GM19238 (cell line): ENCODE data around the gene NFATC2.

Source experiments
- DNase-seq: peaks from one replicate; pipeline ENCODE4 v3.0.0; 2011; ENCODE audit warnings: low spot score; ENCODE audit not compliant: insufficient read length

The NFATC2 gene

DNA sequence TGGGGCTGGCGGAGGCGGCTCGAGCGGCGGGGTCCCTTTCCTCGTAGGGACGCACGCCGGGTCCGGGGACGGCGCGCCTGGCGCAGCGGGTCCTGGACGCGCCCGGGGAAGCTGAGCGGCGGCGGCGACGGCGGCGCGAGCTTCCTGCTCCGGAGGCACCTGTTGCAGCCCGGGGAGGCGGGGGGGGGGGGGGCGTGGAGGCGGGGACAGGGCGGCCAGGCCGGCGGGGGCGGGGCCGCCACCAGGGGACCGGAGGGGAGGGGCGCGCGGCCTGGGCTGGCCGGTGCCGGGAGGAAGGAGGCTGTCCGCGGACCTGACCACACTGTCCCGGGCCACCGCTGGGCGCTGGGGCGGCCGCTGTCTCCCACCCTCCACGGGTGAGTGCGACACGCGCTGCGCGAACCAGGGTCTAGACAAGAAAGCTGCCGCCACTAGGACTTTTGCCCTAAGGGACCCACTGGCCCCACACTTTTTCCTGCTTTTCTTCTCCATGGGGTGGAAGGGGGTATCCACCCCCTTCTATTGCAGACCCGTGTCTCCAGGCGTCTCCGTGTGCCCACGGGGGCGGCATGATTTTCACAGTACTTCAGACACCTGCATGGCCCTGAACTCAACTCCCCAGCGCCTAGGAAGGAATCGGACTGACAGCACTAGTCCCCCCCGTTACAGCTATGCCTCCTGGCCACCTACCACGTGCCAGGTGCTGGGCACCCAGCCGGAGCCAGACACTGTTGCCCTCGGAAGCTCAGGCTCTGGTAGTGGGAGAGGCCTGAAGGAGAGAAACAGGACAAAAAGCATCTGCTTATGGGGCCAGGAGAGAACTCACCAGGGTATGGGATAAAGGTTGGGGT lies at the start of gene NFATC2:
Gene NFATC2 (minus strand): TSS at position 149 of the 851 bp plus-strand sequence. CDS start 220 bp downstream, outside the sequence.
- DNase-seq, result peak; percentile 85

DNA sequence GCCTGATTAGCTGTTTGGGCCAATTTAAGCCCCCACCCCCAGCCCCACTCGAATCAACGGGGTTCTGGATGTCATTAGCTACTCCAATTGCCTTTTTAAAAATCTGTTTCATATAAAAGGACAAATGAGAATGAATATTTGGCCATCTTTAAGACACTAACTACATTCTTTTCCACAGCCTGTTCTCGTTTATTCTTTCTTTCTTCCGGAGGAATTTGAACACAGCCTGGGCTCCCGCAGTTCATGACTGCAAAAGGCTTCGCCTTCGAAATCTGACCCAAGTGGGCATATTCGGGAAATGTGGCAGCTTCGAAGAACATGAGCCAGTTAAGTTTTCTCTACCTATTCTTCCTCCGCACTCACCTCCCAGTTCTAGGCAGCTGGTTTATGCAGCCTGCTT lies 49.4 kb upstream of the NFATC2 start:
- no peak for DNase-seq

DNA sequence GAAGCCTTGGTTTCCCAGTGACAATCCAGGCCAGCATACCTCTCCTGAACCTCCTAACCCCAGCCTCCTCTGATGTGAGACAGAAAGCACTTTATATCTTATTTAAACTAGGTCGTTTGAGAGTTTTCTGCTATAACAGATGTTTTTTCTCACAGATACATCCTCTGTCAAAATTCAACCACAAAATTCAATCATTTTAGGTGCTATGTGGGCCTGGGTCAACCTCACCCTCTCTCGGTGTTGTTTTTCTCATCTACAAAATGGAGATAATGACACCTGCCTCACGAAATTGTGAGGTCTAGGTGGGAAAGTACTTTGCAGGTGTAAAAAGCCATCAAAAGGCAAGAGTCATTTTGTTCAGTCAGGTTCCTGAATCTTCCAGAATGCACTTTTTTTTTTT lies 46.2 kb upstream of the NFATC2 start:
- no peak for DNase-seq

DNA sequence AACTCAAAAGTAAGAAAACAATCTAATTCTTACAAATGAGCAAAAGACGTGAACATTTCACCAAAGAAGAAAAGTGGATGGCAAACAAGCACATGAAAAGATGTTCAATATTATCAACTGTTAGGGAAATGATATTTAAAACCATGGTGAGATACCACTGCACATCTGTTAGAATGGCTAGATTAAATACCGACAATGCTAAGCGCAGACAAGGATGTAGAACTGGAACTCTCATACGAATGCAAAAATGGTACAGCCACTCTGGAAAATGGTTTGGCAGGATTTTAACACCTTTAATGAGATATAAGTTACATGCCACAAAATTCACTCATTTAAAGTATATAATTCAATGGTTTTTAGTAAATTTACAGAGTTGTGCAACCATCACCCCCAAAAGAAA lies 44.6 kb upstream of the NFATC2 start:
- DNase-seq, result no peak

DNA sequence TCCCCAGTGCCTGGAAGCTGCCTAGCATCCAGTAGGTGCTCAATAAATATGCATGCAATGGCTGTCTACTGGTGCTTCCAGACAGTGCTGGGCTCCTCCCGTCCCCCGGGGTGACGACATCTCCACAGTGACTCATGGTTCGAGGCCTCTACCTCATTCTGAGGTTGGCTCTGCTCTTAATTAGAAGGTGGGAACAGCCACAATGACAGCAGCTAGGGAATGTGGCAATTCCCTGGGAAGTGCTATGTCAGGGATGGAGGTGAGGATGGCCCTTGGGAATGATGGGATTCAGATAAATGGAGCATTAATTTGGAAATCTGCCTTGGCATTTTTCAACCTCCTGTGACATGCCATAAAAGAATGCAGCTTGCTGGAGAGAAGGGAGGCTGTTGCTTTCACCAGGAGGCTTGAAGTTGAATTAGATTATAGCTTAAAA lies 43.5 kb upstream of the NFATC2 start:
- no peak for DNase-seq

DNA sequence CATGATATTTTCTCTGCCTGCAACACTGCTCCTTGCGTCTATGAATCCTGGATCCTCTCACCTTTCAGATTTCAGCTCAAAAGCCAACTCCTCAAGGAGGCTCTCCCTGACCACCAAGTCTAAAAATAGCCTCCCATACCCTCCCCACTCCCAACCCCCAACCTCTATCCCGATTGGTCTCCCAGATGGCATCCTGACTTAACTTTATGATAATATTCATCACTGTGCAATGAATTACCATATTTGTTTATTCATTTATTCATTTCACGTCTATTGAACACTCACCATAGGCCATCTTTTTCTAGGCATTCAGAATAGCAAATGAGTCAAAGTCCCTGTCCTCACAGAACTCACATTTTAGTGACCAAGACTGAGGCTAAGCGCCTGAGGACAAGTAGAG lies 42.6 kb upstream of the NFATC2 start:
- no peak for DNase-seq

DNA sequence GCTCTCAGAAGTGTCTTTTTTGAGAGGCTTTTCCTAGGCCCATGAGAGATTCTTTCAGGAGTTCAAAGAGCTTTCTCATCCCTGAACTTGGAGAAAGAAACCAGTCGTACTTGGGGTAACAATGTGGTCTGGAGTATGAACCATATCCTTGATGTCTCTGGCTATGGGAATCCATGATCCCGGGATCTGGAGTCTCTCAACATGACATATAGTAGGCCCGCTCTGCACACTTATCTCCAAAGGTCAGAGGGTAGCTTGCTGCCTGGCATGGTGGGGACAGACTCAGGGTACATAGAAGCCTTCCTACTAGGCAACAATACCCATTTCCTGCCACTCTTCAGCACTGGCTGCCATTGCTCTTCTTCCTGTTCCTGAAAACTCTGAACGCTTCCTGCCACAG lies 42.2 kb upstream of the NFATC2 start:
- DNase-seq, result no peak

DNA sequence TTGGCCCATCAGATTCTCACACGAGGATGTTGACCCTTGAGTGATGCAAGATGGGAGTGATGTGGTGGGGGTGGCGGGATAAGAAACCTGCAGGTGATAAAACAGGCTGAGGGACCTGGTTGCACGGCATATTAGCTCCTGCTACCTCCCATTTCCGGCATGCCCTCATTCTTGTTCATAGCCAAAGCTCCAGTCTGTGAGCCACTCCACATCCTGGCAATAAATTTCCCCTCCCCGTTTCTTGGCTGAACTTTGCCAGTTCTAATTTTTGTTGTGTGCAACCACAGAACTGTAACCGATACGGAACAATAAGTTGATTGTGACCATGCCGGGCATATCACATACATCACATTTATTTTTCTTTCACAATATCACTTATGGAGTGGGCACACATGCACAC lies 41.6 kb upstream of the NFATC2 start:
- DNase-seq, result no peak

DNA sequence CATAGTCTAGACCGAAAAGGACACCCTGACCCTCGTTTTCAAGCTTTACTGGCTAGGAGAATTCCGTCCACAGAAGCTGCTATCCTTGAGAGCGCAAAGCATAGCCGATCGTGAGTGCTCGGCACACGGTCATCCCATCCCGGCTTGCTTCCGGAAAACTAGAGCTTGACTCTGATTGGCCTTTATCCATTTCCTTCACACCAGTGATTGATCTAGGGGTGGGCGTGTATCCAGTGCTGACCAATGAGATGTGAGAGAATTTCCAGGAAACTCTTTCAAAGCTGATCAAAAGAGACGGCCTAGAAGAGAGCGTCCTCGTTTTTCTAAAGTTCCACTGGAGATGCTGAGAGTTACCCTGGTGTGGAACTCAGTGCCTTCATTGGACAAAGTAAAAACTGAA lies 41.0 kb upstream of the NFATC2 start:
- DNase-seq, result no peak

DNA sequence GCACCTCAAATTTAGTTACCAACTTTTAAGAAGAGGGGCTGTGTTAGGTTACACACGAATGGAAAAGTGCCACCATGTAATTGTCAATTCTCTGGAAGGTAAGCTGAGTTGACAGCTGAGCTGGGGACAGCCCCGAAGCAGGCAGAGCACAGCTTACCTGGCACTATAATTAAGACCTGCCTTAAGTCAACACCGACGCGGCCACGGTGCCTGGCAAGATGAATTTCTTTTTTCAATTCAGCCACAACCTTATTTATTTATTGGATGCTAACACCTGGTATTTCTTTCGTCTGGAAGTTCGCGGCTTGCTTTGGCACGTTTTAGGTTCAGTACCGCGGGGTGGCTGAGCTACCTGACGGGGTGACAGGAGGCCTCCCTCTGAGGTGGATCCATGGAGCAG lies 40.6 kb upstream of the NFATC2 start:
- DNase-seq, result no peak

DNA sequence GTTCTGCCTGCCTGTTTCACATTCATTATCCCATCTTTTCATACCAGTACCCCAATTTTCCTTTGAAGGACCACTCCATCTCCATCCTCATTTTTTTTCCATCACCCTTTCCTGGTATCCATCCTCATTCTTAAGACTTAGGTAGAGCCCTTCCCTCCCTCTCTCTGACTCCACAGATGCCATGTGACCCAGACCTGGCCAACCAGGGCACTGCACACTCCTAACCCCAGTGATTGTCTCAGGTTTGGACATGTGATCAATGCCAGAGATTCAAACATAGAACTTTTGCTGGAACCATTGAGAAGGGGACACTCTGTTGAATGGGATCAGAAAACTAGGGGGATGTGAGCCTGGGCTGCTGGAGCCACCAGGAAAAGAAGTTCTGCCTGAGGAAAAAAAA lies 39.1 kb upstream of the NFATC2 start:
- DNase-seq, result no peak

DNA sequence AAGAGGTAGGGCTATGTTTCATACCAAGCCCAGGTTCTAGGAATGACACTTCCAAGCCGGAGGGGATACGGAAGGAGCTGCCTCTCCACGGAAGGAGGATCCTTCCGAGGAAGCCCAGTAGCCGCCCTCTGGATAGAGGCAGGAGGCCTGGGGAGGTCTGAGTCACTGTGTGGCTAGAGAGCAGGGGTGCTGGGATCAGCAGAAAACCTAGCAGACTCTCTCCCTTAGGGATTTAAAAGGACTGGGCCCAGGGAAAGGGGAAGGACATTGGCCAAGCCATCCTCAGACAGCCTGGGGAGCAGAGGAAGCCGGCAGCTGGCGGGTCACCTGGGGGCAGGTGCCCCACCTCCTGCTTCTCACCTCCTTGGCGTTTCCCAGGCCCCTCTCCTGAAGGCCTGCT lies 36.6 kb upstream of the NFATC2 start:
- no peak for DNase-seq

DNA sequence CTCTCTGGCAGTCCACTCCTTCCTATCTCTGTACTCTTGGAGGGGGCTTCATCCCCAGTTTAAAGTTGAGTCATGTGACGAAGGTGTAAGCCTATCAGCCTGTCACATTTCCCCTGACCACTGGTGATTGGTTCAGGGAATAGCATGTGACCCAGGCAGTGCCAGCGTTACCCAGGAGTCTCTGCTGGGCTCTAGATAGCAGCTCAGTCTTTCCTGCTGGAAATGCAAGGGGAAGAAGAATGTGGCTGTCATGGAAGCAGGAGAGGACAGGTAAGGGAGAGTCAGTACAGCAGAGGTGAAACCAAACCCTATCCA lies 35.6 kb upstream of the NFATC2 start:
- DNase-seq, result no peak

DNA sequence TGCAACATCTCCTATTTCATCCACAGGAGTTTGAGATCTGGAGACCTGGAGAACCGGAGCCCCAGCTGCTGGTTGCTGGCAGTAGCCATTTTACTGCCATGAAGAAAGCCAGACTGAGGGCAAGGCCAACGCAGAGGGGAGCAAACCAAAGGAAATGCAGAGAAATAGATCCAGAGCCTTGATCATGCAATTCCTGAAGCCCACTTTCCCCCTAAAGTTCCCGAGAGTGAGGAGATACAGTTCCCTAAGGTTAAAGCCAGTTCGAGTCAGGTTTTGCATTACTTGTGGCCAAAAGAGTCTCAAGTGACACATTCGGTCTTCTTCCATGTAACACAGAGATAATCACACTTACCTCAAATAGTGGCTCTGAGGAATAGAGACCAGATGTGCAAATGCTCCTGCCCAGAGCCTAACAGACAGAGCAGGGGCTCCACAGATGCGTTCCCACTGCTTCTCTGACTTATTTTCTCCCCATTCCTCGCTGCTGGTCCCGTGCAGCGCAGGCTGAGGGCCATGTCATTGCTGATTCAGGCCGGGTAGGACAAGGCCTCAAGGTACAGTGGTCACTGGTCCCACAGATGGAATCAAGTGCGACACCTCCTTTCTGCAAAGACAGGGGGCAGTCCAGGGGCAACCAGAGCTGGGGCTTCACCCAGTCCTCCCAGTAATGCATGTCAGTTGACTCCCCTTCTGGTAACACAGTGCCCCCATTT lies 35.1 kb upstream of the NFATC2 start:
- DNase-seq, result no peak

DNA sequence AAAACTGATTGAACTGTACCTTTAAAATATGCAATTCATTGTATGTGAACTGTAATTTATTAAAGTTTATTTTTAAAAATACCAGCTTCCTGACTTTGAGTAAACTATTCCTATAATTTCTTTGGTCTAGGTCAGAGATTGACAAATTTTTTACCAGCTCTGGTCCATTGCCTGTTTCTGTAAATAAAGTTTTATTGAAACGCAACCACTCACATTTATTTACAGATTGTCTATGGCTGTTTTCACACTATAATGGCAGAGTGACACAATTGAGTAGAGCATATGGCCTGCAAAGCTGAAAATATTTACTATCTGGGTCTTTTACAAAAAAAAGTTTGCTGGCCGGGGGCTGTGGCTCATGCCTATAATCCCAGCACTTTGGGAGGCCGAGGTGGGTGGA lies 33.0 kb upstream of the NFATC2 start:
- DNase-seq, result no peak

DNA sequence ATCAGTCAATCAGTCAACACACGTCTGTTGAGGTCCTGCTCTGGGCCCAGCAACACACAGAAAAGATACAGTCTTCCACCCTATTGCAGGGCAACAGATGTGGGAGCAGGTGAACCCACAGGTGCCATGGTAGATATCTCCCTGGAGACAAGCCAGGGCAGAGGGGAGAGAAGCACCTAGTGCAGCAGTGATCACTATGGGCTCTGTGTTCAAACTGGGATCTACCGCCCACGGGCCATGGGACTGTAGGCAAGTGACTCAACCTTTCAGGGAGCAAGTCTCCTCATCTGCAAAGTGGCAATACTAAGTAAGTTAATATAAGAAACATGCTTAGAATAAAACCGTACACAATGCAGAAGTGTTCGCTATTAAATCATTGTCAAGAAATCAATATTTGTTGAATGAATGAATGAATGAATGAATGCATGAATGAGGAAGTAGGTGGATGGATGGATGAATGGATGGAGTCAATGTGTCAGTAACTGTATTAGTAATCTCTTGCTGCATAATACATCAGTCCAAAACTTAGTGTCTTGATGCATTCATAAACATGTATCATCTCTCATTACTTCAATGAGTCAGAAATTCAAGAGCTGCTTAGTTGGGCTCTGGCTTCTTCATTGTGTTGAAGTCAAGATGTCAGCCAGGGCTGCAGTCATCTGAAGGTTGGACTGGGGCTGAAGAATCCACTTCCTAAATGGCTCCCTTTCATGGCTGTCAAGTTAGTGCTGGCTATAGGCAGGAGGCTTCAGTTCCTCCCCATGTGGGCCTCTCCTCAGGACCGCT lies 31.9 kb upstream of the NFATC2 start:
- no peak for DNase-seq

DNA sequence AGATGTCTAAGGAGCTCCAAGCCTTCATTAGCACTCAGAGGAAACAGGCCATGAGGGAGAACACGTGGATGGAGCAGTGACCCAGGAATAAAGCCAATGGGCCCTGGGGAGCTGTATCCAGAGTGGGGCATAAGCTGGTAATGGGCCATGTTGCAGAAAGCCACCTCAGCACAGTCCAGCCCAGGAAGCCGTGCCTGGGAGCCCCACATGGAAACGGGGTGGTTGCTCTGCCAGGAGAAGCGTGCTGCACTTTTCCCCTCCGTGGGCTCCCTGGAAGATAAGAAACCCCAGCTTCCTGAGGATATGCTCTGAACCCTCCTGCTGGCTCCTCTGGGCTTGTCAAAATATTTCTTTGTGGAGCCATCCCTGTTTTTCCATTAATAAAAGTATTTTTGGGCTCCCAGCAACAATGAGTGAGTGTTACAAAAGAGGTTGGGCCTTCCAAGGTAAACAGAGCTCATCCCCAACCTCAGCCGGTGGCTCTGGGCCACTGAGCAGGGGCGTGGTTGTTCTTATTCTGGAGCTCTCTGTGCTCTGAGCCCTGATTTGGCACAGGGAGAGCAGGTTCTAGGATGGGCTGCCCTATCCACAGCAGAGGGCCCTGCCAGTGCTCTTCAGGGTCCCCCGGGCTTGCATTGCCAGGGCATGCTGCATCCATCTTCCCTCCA lies 31.2 kb upstream of the NFATC2 start:
- DNase-seq, result no peak

DNA sequence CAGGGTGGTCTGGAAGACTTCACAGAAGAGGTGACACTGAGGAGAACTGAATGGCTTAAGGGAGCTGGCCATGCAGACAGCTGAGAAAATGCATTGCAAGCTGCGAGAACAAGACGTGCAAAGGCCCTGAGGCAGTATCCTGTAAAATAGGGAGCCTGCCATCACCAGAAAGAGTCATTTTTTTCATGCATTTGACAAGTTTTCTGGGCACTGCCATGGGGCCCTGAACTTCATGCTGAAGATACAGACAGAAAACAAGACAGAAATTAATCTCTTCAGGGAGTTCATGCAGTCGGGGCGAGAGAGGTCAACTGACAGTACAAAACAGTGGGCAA lies 28.9 kb upstream of the NFATC2 start:
- DNase-seq, result no peak

DNA sequence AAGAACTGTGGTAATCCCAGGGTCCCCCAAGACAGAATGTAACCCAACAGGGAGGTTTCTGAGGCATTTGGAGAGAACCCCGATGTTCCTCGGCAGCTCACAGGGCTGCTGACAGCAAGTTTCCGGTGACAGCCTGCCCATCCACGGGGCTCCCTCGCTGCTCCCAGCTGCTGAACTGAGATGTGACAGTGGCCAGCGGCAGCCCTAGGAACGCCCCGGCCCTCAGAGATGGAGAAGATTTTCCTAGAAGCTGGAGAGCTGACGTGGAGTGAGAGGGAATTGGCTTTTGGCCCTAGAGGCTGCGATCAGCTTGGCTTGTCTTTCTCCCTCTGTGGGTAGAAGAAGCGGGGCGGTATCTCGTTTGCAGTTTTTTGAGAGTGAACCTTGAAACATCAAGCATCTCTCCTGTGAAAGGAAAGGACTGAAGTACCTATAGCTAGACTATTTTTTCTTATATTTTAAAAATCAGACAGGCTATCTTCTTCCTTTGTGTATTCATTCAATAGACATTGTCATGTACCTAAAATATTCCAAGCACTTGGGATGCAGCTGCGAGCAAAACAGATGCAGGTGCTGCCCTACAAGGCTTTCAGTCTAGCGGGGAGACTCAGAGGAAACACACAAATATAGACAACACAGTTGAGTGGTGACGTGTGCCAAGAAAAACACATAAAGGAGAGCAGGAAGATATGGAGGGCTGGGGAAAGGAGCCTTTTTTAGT lies 28.4 kb upstream of the NFATC2 start:
- DNase-seq, result no peak

DNA sequence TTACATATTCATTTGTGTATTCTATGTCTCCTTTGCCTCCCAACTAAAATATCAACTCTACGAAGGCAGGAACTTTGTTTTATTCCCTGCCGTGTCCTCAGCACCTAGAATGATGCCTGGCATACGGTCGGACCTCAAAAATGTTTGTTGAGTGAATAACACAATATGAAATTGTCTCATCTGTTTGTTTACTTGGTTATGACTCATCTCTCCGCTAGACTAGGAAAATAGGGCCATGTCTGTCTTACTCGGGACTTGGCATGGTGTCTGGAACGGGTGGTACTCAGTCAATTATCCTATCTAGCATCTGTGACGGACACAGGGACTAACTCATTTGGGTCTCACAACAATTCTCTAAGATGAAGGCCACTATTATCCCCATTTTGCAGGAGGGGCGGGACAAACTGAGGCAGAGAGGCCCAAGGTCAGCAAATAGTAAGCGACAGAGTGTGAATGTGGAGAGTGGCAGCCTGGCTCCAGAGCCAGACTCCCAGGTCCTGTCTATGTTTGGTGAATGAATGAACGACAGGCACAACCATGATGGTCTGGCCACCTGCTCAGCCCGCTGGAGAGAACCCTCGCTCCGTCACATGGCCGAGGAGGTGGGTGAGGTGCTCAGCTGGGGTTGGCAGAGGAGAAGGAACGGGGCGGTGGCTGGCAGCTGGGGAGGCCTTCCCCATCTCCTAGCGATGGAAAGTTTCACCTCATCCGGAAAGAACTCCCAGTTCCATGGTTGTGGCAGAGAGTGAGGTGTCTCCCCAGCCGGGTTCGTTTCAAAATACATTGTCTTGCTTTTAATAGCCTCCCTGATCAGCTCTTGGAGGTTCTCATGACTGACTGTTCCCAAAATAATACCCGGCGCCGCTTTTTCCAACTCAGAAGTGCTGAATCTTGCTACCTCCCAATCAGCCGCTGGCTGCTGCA lies 27.6 kb upstream of the NFATC2 start:
- DNase-seq, result no peak
